Activated CD4-positive, alpha-beta memory T cell treated with anti-CD3 and anti-CD28 coated beads, Interleukin-2, amount 10 ng/mL, durations not matched to agents 7 days and 5 days (primary cell): ENCODE measurements around the gene PISD. TPM values are rescaled to one million over a fixed set of nuclear protein-coding genes. Genes with fewer than 3 reads are reported as not detected.

Experiments used
- CTCF ChIA-PET: fragments of 350-600 bp; sonication (Branson Sonifier 250); formaldehyde crosslinking; loops from one replicate; lab custom pipeline; 2021; ENCODE audit warnings: antibody characterized with exemption, inconsistent platforms; lab: Charles Lee
- POLR2A ChIA-PET: fragments of 350-600 bp; sonication (Branson Sonifier 250); formaldehyde crosslinking; loops from one replicate; lab custom pipeline; 2021; ENCODE audit warnings: antibody characterized with exemption; lab: Charles Lee
- DNase-seq: peaks from one replicate; pipeline ENCODE4 v3.0.0-alpha.2; 2020
- H3K27ac Mint-ChIP-seq: one replicate; pipeline ENCODE4 v1.8.0; 2021; ENCODE audit warnings: mild to moderate bottlenecking, mixed read lengths
- H3K27me3 Mint-ChIP-seq: one replicate; pipeline ENCODE4 v1.8.0; 2021; ENCODE audit warnings: mixed read lengths
- H3K36me3 Mint-ChIP-seq: one replicate; pipeline ENCODE4 v1.8.0; 2021; ENCODE audit warnings: low read depth, mixed read lengths
- H3K4me1 Mint-ChIP-seq: one replicate; pipeline ENCODE4 v1.8.0; 2021; ENCODE audit warnings: mixed read lengths
- H3K4me3 Mint-ChIP-seq: one replicate; pipeline ENCODE4 v1.8.0; 2021; ENCODE audit warnings: mild to moderate bottlenecking, mixed read lengths
- H3K9me3 Mint-ChIP-seq: one replicate; pipeline ENCODE4 v1.8.0; 2021; ENCODE audit warnings: mixed read lengths
- total RNA-seq, 2 experiments: library from RNA; stranded (reverse); gene quantifications; one replicate each; pipeline ENCODE4 v1.2.3, GENCODE V29; 2021

The PISD gene
- total RNA-seq, 2 experiments from 2014 or later = 19.2 to 19.6 TPM

DNA sequence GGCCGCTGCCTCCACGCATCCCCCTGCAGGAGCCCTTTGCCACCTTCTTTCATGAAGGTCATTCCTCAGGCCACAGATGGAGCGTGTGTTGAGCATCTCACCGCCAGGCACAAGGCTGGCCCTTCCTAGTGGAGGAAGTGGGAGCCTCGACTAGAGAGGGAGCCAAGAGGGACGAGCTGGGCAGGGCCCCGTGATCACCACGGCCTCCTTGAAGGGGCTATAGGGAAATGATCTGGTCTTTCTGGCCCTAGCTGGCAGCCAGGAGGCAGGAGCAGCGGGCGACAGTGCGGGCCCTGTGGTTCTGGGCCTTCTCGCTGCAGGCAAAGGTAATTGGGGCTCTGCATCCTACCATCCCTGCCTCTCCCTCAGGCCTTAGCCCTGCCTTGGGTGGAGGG, 49.1 kb downstream of the PISD start:
- H3K27ac Mint-ChIP-seq = peak overlapping the region; percentile 64
- H3K36me3 Mint-ChIP-seq = peaks cover 38% of the 10 kb centered on the region
- H3K9me3 Mint-ChIP-seq = no peaks in the 10 kb centered on the region
- ChIA-PET CTCF (no interaction called here), POLR2A (interaction anchor here (1.0 to 1.9 kb wide), 3 partner anchors 8 to 14 kb away, joined by 3 to 7 read pairs (median 7); no protein-coding TSS in a partner anchor)
- H3K4me1 Mint-ChIP-seq = peaks cover 14% of the 10 kb centered on the region
- no peak for DNase-seq
- no peak overlapping the region for H3K4me3 Mint-ChIP-seq
- no peaks in the 10 kb centered on the region for H3K27me3 Mint-ChIP-seq

GRCh38 chr22:31611061-31611760, 50.8 kb downstream of the PISD start:
- H3K27me3 Mint-ChIP-seq = no peaks in the 10 kb centered on the region
- no peaks in the 10 kb centered on the region for H3K9me3 Mint-ChIP-seq
- no peak overlapping the region for H3K27ac Mint-ChIP-seq
- ChIA-PET POLR2A (interaction anchor here (1.5 kb wide), 1 partner anchor 9 kb away, joined by 4 read pairs; no protein-coding TSS in a partner anchor), CTCF (no interaction called here)
- peaks cover 13% of the 10 kb centered on the region for H3K4me1 Mint-ChIP-seq
- H3K36me3 Mint-ChIP-seq = peaks cover 34% of the 10 kb centered on the region
- H3K4me3 Mint-ChIP-seq = no peak overlapping the region
- DNase-seq = no peak

GRCh38 chr22:31610611-31611010, 51.4 kb downstream of the PISD start:
- H3K27ac Mint-ChIP-seq = no peak overlapping the region
- H3K4me1 Mint-ChIP-seq = peaks cover 7% of the 10 kb centered on the region
- DNase-seq = no peak
- peaks cover 36% of the 10 kb centered on the region for H3K36me3 Mint-ChIP-seq
- ChIA-PET POLR2A (no interaction called here), CTCF (no interaction called here)
- H3K4me3 Mint-ChIP-seq = no peak overlapping the region
- no peaks in the 10 kb centered on the region for H3K9me3 Mint-ChIP-seq
- H3K27me3 Mint-ChIP-seq = no peaks in the 10 kb centered on the region

DNA sequence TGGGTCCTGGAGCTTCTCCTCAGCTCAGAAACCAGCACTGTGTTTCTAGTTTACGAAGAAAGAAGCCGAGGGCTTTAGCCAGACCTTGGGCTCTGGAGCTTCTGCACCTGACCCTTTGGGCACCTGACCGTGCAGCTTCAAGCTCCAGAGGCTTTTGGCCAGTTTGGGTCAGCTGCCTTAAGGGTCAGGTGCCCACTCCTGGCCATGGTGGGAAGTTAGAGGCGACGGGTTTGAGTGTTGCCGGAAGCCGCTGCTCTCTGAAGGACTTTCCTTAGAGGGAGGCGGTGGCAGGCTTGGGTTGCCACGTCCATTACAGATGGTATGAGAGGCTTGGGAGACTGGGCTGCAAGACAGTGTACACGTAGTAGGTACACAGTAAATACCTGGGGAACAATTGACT, 52.3 kb downstream of the PISD start:
- Mint-ChIP-seq H3K36me3 (peaks cover 38% of the 10 kb centered on the region), H3K27me3 (no peaks in the 10 kb centered on the region), H3K27ac (no peak overlapping the region), H3K4me1 (peaks cover 1% of the 10 kb centered on the region), H3K4me3 (no peak overlapping the region), H3K9me3 (no peaks in the 10 kb centered on the region)
- ChIA-PET CTCF (no interaction called here), POLR2A (no interaction called here)
- no peak for DNase-seq

GRCh38 chr22:31607696-31608095, 54.3 kb downstream of the PISD start:
- POLR2A ChIA-PET = interaction anchor here (1.3 to 1.8 kb wide), 2 partner anchors 10 to 16 kb away, joined by 5 read pairs; no protein-coding TSS in a partner anchor
- Mint-ChIP-seq H3K36me3 (peaks cover 38% of the 10 kb centered on the region), H3K27me3 (no peaks in the 10 kb centered on the region), H3K27ac (no peak overlapping the region), H3K9me3 (no peaks in the 10 kb centered on the region), H3K4me3 (no peak overlapping the region), H3K4me1 (no peaks in the 10 kb centered on the region)
- CTCF ChIA-PET = no interaction called here
- no peak for DNase-seq

- Mint-ChIP-seq H3K4me1 (no peaks in the 10 kb centered on the region), H3K9me3 (no peaks in the 10 kb centered on the region), H3K36me3 (peaks cover 41% of the 10 kb centered on the region), H3K4me3 (no peak overlapping the region), H3K27ac (no peak overlapping the region), H3K27me3 (no peaks in the 10 kb centered on the region)
- ChIA-PET CTCF (no interaction called here), POLR2A (interaction anchor here (1.3 to 1.5 kb wide), 2 partner anchors 21 to 71 kb away, joined by 3 read pairs; no protein-coding TSS in a partner anchor)
- DNase-seq = no peak
Measured at GRCh38 chr22:31605851-31606585, 56.0 kb downstream of the PISD start.

DNA sequence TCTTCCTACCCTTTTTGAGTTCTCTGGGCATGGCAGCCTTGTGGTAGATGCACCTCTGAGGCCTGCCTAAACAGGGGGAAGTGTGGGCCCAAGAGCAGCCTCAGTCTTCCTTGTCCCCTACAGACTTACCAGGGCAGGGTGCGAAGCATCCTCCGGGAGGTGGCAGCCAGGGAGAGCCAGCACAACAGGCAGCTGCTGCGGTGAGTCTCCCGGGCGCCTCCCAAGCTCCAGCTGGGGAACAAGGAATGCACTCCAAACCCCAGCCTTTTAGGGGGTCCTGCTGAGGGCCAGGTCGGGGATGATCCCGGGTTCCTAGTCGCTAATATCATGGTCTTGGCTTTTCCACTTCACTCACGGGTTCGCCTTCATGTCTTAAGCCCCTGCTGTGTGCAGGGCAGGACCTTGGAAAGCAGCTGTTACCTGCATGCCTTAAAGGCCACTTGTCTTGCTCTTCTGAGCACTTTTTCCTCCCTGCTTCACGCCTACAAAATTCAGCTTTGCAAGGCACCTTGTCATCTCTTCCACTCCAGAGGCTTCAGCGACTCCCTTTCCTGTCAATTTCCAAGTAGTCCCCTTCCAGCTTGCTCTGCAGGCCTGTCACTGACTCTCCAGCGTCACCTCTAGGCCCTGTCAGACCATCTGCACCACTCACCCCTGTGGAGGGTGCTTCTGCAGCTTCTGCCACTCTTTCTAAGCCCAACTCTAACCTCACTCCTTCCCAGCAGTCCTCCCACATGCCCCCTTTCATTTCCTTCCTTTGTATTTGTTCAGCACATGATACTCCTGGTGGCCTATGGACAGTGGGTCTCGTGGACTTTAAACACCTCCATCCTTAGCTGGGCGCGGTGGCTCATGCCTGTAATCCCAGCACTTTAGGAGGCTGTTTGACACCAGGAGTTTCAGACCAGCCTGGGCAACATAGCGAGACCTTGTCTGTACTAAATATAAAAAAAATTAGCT, 57.0 kb downstream of the PISD start:
- Mint-ChIP-seq H3K9me3 (no peaks in the 10 kb centered on the region), H3K4me3 (no peak overlapping the region), H3K27me3 (no peaks in the 10 kb centered on the region), H3K4me1 (no peaks in the 10 kb centered on the region), H3K36me3 (peaks cover 38% of the 10 kb centered on the region), H3K27ac (peak overlapping the region; percentile 7)
- no peak for DNase-seq
- ChIA-PET CTCF (no interaction called here), POLR2A (interaction anchor here (0.9 to 1.5 kb wide), 4 partner anchors 8 to 72 kb away, joined by 3 read pairs; no protein-coding TSS in a partner anchor)

DNA sequence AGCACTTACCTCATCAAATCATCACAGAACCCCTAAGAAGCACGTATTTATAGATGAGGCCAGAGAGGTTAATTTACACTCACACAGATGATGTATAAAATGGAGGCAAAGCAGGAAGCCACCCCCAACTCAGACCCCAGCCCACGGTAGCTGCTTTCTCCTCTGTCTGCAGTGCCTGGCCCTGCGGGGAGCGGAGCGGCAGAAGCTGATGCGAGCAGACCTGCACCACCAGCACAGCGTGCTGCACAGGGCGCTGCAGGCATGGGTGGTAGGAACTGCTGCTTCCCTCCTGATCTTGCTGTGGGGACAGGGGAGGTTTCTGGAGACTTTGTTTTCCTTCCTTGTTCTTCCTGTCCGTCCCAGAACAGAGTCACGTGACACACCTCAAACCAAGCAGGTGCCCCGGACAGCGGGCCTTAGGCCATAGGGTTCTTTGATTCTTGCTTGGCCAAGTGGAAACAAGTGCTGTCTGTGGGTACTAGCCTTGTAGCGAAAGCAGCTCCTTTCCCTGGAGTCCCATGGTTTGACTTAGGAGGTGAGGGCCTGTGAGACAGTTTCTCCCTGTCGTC, 57.8 kb downstream of the PISD start:
- CTCF ChIA-PET = interaction anchor here (1.1 kb wide), 1 partner anchor 26 kb away, joined by 3 read pairs; no protein-coding TSS in a partner anchor

DNA sequence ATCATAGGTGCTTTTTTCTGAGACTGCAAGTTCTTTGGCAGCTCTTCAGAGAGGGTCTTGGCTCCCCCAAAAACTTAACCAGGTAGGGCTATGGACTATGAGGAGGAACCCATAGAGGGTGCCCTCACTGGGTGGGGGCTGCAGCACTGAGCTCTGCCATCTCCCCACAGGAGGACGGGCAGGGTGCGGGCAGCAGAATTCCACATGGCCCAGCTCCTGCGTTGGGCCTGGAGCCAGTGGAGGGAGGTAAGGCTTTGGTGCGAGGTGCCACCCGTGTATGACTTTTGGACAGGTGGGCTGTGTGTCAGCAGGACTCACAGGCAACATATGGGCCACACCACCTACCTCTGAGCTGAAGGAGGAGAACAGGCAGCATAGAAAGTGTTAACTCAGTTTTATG, 58.4 kb downstream of the PISD start:
- no peaks in the 10 kb centered on the region for H3K4me1 Mint-ChIP-seq
- H3K4me3 Mint-ChIP-seq = no peak overlapping the region
- no peaks in the 10 kb centered on the region for H3K9me3 Mint-ChIP-seq
- ChIA-PET CTCF (interaction anchor here (1.1 kb wide), 1 partner anchor 27 kb away, joined by 3 read pairs; no protein-coding TSS in a partner anchor), POLR2A (interaction anchor here (1.0 kb wide), 1 partner anchor 27 kb away, joined by 3 read pairs; no protein-coding TSS in a partner anchor)
- peaks cover 36% of the 10 kb centered on the region for H3K36me3 Mint-ChIP-seq
- H3K27ac Mint-ChIP-seq = no peak overlapping the region
- DNase-seq = no peak
- no peaks in the 10 kb centered on the region for H3K27me3 Mint-ChIP-seq

More for the DNA sequence above, 57.8 kb downstream of the PISD start:
- no peaks in the 10 kb centered on the region for H3K27me3 Mint-ChIP-seq
- no peaks in the 10 kb centered on the region for H3K4me1 Mint-ChIP-seq
- DNase-seq = no peak
- H3K4me3 Mint-ChIP-seq = no peak overlapping the region
- peaks cover 36% of the 10 kb centered on the region for H3K36me3 Mint-ChIP-seq
- H3K9me3 Mint-ChIP-seq = no peaks in the 10 kb centered on the region
- POLR2A ChIA-PET = interaction anchor here (0.9 to 1.1 kb wide), 3 partner anchors 9 to 27 kb away, joined by 3 read pairs; no protein-coding TSS in a partner anchor
- H3K27ac Mint-ChIP-seq = no peak overlapping the region

- Mint-ChIP-seq H3K27ac (no peak overlapping the region), H3K27me3 (no peaks in the 10 kb centered on the region), H3K36me3 (peaks cover 32% of the 10 kb centered on the region), H3K9me3 (no peaks in the 10 kb centered on the region), H3K4me1 (no peaks in the 10 kb centered on the region), H3K4me3 (no peak overlapping the region)
- no peak for DNase-seq
- ChIA-PET POLR2A (no interaction called here), CTCF (interaction anchor here (1.1 kb wide), 1 partner anchor 27 kb away, joined by 3 read pairs; no protein-coding TSS in a partner anchor)
Measured at GRCh38 chr22:31603081-31603525, 58.9 kb downstream of the PISD start.

DNA sequence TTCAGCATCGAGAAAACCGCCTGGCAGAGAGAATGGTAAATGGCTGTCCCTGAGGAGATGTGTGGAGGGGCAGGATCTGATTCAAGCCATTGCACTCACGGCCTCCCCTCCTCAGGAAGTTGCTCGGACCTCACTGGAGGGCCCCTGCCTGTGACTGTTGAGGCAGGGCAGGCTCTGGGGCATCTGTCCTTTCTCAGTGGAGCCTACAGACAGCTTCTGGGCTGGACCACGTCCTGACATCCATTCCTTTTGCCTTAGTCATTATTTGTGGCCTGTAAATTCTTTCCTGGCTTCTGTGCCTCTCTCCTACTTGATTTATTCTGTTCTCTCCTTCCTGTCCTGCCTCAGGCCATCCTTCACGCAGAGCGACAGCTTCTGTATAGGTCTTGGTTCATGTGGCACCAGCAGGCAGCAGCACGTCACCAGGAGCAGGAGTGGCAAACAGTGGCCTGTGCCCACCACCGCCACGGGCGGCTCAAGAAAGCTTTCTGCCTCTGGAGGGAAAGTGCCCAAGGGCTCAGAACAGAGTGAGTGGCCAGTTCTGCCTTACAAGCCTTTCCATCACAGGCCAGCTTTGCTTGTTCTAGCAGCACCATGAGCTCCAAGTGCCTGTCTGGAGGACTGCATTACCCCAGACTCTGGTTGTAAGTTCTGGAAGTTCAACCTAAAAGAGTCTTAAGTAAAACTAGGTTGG, 59.6 kb downstream of the PISD start:
- H3K4me1 Mint-ChIP-seq = no peaks in the 10 kb centered on the region
- H3K27ac Mint-ChIP-seq = no peak overlapping the region
- no peaks in the 10 kb centered on the region for H3K27me3 Mint-ChIP-seq
- H3K9me3 Mint-ChIP-seq = no peaks in the 10 kb centered on the region
- H3K36me3 Mint-ChIP-seq = peaks cover 33% of the 10 kb centered on the region
- no peak for DNase-seq
- POLR2A ChIA-PET = no interaction called here
- CTCF ChIA-PET = no interaction called here
- no peak overlapping the region for H3K4me3 Mint-ChIP-seq
